Ascending aorta (tissue), 2 donors: ENCODE data around the gene ASPSCR1. TPM values are rescaled to one million over a fixed set of nuclear protein-coding genes. Genes with fewer than 3 reads are reported as not detected.
"Not testable (repeated sequence)": the region's sequence is repeated elsewhere in the genome, so short reads cannot be mapped to it uniquely, and the experiment has no call there.

Experiments used
- DNase-seq, 2 donors: peaks; one replicate each; pipeline ENCODE4 v3.0.0-alpha.2; 2019; ENCODE audit warnings: low spot score in 2 of 2
- H3K27ac ChIP-seq, 2 donors: fragments of 200-600 bp; sonication (generic); one replicate each; pipeline ENCODE4 v1.5.1; 2016 to 2017; ENCODE audit warnings: mild to moderate bottlenecking in 1 of 2
- H3K27me3 ChIP-seq: fragments of 200-600 bp; sonication (generic); one replicate; pipeline ENCODE4 v1.5.1; 2017
- H3K36me3 ChIP-seq, 2 donors: fragments of 200-600 bp; sonication (generic); one replicate each; pipeline ENCODE4 v1.5.1; 2016
- H3K4me1 ChIP-seq, 2 donors: fragments of 200-600 bp; sonication (generic); one replicate each; pipeline ENCODE4 v1.5.1; 2016 to 2017; ENCODE audit warnings: mild to moderate bottlenecking in 1 of 2
- H3K4me3 ChIP-seq, 2 donors: fragments of 200-600 bp; sonication (generic); one replicate each; pipeline ENCODE4 v1.5.1; 2016 to 2017; ENCODE audit warnings: mild to moderate bottlenecking in 1 of 2
- H3K9me3 ChIP-seq, 2 donors: fragments of 200-600 bp; sonication (generic); one replicate each; pipeline ENCODE4 v1.5.1; 2016
- CTCF ChIP-seq, 3 experiments: fragments of 200-600 bp in 2 of 3; fragments of 450-650 bp in 1 of 3; sonication (generic) in 2 of 3; IDR thresholded peaks; one replicate each; pipeline ENCODE4 v1.5.1; 2016 to 2019; ENCODE audit warnings: antibody characterized with exemption in 3 of 3, mild to moderate bottlenecking in 1 of 3, moderate library complexity in 1 of 3
- intact Hi-C: fragments of 100-400 bp; cut with DNase I; formaldehyde crosslinking; loops from one replicate; pipeline ENCODE4 v1.15.1; 2023
- total RNA-seq: library from RNA; depleted of rRNA; stranded (reverse); fragments of >200 nt; gene quantifications from one replicate; pipeline ENCODE4 v1.1.0, GENCODE V29; 2016

ASPSCR1 gene
- total RNA-seq, 1 donor from 2014 or later: 45.1 TPM

- intact Hi-C loops: no loop called here
- no peaks in the 10 kb centered on the region for H3K9me3 ChIP-seq
- H3K4me1 ChIP-seq: no peaks in the 10 kb centered on the region
- no peaks in the 10 kb centered on the region for H3K36me3 ChIP-seq
- H3K4me3 ChIP-seq: no peak overlapping the region
- TF ChIP-seq CTCF (IDR thresholded peaks at IDR 0.05): no peak
- H3K27ac ChIP-seq: no peak overlapping the region
- peaks cover 3% of the 10 kb centered on the region for H3K27me3 ChIP-seq
- DNase-seq: no peak
Measured at GRCh38 chr17:81948635-81949378, 28.6 kb upstream of the ASPSCR1 start.

- intact Hi-C loops: no loop called here
- H3K4me1 ChIP-seq: no peaks in the 10 kb centered on the region
- no peaks in the 10 kb centered on the region for H3K9me3 ChIP-seq
- H3K27me3 ChIP-seq: peaks cover 3% of the 10 kb centered on the region
- TF ChIP-seq CTCF (IDR thresholded peaks at IDR 0.05): no peak
- no peak overlapping the region for H3K4me3 ChIP-seq
- no peak overlapping the region for H3K27ac ChIP-seq
- DNase-seq: no peak
- H3K36me3 ChIP-seq: no peaks in the 10 kb centered on the region
Measured at GRCh38 chr17:81950501-81950900, 26.9 kb upstream of the ASPSCR1 start.

GRCh38 chr17:81951785-81952684, 25.4 kb upstream of the ASPSCR1 start:
- Histone ChIP-seq H3K9me3 (no peaks in the 10 kb centered on the region), H3K4me1 (no peaks in the 10 kb centered on the region), H3K27ac (no peak overlapping the region), H3K36me3 (no peaks in the 10 kb centered on the region), H3K4me3 (no peak overlapping the region), H3K27me3 (peaks cover 3% of the 10 kb centered on the region)
- no peak for TF ChIP-seq CTCF (IDR thresholded peaks at IDR 0.05)
- intact Hi-C loops: no loop called here
- DNase-seq: no peak

GRCh38 chr17:81952792-81953228, 24.6 kb upstream of the ASPSCR1 start:
- Histone ChIP-seq H3K9me3 (no peaks in the 10 kb centered on the region), H3K27me3 (peaks cover 3% of the 10 kb centered on the region), H3K4me3 (no peak overlapping the region), H3K27ac (no peak overlapping the region), H3K4me1 (no peaks in the 10 kb centered on the region), H3K36me3 (no peaks in the 10 kb centered on the region)
- DNase-seq: no peak
- intact Hi-C loops: no loop called here
- TF ChIP-seq CTCF (IDR thresholded peaks at IDR 0.05): no peak

GRCh38 chr17:81953443-81953842, 24.0 kb upstream of the ASPSCR1 start:
- H3K4me3 ChIP-seq, H3K9me3 ChIP-seq, DNase-seq, intact Hi-C loops, H3K36me3 ChIP-seq, H3K27me3 ChIP-seq, H3K27ac ChIP-seq, H3K4me1 ChIP-seq: not testable (repeated sequence)
